HTERT RPE-1 (cell line): ENCODE results near the gene RTBDN.
"Not testable (repeated sequence)": the region's sequence is repeated elsewhere in the genome, so short reads cannot be mapped to it uniquely, and the experiment has no call there.

ENCODE experiments used
- in situ Hi-C: fragments of 300-500 bp; cut with MboI; formaldehyde crosslinking; loops from 4 replicates; pipeline ENCODE4 v1.14.3; 2020; ENCODE audit warnings: low sequenced_read_pairs

RTBDN gene

DNA sequence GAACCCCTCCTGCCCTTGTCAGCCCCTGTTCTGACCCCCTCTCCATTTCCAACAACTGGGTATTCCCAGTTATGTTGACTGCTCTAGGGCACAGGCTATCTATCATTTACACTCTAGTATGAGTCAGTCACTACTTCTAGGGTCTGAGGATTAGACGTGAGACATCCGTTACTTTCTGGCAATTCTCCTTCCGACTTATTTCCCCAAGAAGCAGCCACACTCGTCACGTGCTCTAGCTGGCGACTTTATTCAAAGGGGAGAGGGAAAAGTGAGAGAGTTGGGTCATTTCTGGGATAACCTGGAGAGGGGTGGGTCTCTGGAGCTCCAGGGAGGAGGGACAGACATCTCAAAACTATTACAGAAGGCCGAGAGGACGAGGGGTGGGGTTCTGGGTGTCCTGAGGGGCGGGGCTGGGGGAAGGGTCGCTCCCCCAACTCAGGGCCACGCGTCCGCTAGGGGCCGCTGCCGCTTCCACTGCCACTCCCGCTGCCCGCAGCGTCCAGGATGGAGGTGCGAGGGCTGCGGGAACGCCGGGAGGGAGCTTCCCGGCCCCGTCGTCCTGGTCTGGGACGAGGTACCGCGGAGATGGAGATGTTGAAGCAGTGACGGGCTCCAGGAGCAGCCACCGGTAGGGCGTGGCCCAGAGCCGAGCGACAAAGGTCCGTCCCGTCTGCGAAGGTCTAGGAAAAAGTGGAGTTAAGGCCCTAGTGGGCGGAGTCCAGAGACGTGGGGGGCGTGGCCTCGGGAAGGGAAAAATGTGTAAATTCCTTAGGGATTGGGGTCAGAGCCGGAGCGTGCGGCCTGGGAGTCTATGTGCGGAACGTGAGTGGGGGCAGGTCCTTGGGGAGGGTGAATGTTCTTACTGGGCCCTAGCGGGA is 8.9 kb downstream of the RTBDN start:
- in situ Hi-C loops, result no loop called here

DNA sequence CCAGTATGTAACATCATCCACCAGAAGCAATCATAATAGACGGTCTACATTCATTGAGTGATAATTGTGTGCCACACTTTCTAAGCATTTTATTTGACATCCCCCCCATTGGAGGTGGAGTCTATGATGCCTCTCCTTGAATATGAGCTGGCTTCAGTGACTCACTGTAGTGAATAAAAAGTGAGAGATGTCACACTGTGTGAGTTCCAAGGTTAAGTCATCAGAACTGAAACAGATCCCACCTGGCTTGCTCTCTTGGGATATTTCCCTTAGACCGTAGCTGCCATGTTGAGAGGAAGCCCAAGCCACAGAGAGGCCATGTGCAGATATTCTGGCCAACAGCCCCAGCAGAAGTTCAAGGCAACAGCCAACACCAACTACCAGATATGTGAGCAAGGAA is 12.6 kb downstream of the RTBDN start:
- in situ Hi-C loops, result no loop called here

DNA sequence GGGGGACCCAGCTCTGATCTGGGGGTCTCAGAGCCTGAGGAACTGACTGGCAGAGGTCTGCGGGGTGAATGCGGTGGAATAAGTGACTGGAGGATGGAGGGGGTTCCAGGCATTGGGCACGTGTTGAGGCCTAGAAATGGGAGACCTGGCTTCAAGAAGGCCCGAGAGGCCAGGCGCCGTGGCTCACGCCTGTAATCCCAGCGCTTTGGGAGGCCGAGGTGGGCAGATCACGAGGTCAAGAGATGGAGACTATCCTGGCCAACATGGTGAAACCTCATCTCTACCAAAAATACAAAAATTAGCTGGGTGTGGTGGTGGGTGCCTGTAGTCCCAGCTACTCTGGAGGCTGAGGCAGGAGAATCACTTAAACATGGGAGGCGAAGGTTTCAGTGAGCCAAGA is 16.6 kb downstream of the RTBDN start:
- in situ Hi-C loops, result not testable (repeated sequence)

DNA sequence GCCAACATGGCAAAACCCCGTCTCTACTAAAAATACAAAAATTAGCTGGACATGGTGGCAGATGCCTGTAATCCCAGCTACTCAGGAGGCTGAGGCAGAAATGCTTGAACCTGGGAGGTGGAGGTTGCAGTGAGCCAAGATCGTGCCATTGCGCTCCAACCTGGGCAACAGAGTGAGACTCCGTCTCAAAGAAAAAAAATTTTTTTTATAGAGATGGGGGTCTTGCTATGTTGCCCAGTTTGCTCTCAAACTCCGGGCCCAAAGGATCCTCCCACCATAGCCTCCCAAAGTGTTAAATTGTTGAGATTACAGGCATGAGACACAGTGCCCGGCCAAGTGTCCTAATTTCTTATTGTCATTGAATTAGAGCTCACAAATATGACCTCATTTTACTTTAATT is 17.2 kb downstream of the RTBDN start:
- in situ Hi-C loops, result not testable (repeated sequence)

GRCh38 chr19:12815088-12815487 is 19.3 kb downstream of the RTBDN start:
- in situ Hi-C loops, result no loop called here

DNA sequence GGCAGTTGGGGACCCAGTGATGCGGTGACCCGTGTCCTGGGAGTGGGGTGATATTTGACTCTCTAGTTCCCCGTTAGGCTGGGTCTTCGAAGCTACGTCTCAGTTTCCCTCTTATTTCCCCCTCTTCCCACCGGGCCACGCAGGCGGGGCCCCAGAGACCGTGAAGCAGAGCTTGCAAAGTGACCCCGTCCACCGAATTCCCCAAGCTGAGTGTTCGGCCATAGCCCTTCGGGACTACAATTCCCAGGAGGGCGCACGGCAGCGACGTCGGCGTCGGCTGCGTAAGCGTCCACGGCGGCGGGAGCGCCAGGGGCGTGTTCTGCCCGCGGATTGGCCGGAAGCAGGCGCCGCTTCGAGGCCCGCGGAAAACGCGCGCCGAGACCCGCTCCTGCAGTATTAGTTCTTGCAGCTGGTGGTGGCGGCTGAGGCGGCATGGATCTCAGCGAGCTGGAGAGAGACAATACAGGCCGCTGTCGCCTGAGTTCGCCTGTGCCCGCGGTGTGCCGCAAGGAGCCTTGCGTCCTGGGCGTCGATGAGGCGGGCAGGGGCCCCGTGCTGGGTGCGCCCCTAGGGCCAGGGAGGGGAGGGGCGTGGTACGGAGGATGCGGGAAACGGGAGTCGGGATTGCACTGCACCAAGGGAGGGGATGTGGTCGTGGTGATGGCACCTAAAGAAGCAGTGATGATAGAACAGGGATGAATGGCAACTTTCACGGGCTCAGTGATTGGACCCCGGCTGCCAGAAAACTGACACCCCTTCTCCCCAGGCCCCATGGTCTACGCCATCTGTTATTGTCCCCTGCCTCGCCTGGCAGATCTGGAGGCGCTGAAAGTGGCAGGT is 27.9 kb downstream of the RTBDN start, which contains the start of gene RNASEH2A:
Gene RNASEH2A, plus strand, starts transcription at position 343 of the 840 bp plus-strand sequence. Its CDS starts 90 bp downstream, at position 433.
- in situ Hi-C loops, result no loop called here

DNA sequence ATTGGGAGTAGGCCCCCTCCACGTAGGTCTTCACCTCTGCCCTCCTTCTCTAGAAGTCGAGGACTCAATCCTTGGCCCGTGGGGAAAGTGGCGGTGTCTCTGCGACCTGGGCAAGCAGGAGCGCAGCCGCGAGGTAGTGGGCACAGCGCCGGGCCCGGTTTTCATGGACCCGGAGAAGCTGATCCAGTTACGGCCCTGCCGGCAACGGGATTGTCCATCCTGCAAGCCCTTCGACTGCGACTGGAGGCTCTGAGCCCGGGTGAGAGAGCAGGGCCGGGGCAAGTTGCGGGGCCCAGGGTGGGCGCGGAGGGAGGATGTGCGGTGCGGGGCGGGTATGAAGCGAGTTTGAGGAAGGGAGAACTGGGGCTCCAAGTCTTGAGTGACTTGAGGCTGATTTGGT is 30.3 kb downstream of the RTBDN start:
- in situ Hi-C loops, result no loop called here

DNA sequence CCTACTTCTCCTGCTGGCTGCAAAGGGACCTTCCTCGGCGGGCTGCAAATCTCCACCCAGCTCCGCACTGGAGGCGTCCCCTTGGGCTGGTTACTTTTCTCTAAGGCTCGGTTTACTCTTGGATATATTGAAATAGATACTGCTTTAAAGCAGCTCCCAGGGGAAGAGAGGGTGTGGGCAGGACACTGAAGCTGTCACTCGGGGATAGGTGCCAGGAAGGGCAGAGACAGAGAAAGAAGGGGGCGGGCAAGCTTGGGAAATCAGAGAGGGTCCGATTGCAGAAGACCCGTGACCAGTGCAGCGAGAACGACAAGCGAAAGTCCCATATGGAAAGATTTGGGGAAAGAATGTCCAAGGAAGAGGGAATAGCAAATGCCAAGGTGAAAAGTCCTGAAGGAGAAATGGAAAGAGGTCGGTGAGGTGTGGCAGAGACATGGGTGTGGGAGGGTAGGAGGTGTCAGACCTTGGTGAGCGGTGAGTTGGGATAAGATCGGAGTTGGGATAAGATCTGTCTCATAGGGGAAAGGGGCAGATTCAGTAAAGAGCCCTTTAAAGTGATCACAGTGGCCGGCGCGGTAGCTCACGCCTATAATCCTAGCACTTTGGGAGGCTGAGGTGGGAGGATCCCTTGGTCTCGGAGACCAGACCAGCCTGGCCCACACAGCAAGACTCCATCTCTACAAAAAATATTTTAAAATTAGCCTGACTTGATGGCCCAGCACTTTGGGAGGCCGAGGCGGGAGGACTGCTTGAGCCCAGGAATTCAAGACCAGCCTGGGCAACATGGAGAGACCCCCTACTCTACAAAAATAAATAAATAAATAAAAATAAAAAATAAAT is 31.9 kb downstream of the RTBDN start:
- in situ Hi-C loops, result no loop called here

- in situ Hi-C loops, result no loop called here
Measured at GRCh38 chr19:12801466-12802266, 32.7 kb downstream of the RTBDN start, which contains the start of the genes PRDX2 and THSD8. Gene PRDX2 (minus strand): TSS chr19:12801800. CDS start chr19:12801261, 539 bp downstream. Gene THSD8 (plus strand): TSS chr19:12802069. CDS start chr19:12802072, 3 bp downstream.

GRCh38 chr19:12800923-12801465 is 33.4 kb downstream of the RTBDN start:
- in situ Hi-C loops, result no loop called here

DNA sequence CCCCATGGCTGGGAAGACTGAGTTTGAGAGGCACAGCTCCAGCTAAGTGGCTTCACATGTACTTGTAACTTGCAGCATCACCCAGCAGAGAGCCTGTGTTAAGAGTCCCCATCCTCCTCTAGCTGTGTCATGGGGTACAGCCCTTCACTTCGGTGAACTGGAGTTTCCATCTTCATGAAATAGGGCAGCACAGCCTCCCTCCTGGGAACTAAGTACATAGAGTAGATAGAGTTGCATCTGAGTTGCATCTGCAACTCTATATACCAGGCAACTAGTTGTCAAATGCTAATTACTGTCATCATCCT is 34.0 kb downstream of the RTBDN start:
- in situ Hi-C loops, result no loop called here

GRCh38 chr19:12799742-12800465 is 34.5 kb downstream of the RTBDN start:
- in situ Hi-C loops, result no loop called here

GRCh38 chr19:12797607-12798006 is 36.8 kb downstream of the RTBDN start:
- in situ Hi-C loops, result not testable (repeated sequence)

- in situ Hi-C loops, result no loop called here
Measured at GRCh38 chr19:12797141-12797587, 37.2 kb downstream of the RTBDN start.

DNA sequence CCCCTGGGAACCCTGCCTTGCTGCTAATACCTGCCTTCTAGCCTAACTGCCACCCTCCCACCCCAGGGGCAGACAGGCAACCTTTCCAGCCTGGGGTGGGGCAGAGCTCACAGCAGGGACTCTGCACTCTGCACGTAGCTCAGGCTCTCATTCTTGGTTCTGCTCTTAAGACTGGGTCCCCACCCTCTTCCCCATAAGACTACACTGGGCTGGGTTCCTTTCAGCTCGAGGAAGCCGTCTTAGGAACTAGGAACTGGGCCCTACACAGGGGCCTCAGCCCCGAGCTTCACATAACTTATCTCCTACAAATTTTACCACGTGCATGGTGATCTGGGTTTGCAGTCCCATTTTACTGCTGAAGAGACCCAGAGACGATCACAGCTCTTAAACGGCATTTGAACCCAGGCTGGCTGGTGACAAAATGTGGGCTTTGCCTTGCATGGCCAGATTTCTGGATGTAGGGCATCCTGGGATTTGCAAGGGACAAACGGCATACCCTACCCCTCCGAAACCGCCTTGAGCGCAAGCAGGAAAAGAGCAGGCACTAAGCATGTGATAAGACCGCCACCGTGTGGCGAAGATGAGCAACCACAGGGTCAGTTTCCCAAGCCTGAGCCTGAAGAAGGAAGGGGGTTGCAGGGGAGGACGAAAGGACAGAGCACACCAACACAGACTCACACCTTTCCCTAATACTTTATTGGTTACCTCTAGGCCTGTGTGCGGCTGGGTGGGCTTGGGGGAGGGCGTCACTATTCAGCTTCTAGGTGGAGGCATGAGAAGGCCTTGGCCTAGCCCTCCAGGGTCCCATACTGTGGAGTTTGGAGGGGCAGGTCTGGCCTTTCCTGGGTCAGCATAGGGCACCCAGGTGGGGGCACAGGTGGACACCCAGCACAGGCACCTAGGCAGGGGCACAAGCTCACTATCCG is 38.0 kb downstream of the RTBDN start:
- in situ Hi-C loops, result no loop called here

DNA sequence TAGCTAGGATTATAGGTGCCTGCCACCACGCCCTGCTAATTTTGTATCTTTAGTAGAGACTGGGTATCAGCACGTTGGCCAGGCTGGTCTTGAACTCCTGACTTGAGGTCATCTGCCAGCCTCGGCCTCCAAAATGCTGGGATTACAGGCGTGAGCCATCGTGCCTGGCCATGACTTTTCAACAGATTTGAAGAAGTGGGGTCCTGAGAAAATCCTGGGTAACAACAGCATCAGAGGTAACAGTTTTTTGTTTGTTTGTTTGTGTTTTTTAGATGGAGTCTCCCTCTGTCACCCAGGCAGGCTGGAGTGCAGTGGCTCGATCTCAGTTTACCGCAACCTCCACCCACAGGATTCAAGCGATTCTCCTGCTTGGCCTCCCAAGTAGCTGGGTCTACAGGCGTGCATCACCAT is 39.4 kb downstream of the RTBDN start:
- in situ Hi-C loops, result no loop called here

DNA sequence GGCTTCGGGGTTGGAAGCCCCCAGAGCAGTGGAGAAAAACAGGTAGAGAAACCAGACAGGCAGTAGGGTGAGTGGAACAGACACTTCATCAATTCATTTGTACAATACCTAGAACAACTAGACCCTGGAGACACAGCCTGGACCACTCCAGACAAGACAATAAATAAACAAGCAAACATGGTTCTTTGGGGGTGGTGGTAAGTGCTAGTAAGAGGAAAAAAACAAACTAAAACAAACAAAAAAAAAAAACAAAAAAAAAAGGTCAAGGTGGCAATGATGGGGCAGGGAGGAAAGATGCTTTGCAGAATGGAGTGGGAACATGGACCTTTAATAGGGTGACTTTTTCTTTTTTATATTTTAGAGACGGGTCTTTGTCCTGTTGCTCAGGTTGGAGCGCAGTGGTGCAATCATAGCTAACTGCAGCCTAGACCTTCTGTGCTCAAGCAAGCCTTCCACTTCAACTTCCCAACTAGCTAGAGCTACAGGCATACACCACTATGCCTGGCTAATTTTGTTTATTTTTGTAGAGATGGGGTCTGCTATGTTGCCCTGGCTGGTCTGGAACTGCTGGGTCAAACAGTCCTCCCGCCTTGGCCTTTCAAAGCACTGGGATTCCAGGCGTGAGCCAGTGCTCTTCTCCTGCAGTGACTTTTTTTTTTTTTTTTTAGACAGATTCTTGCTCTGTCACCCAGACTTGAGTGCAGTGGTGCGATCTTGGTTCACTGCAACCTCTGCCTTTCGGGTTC is 40.0 kb downstream of the RTBDN start:
- in situ Hi-C loops, result no loop called here
